ENCODE data around the gene OR51M1.
A peak's percentile ranks its signal among the peaks of the same experiment; 100 is the strongest.
"Not testable (repeated sequence)": the region's sequence is repeated elsewhere in the genome, so short reads cannot be mapped to it uniquely, and the experiment has no call there.

The OR51M1 gene

GRCh38 chr11:5383576-5383975 is at the start of gene OR51M1:
OR51M1 (plus strand) TSS chr11:5383812; CDS start chr11:5389399, 5,587 bp downstream.
- DNase-seq (ENCODE audit: low read depth) = no peak

GRCh38 chr11:5335170-5335569 is 48.4 kb upstream of the OR51M1 start:
- DNase-seq (ENCODE audit: low read depth) = no peak

GRCh38 chr11:5336331-5336730 is 47.3 kb upstream of the OR51M1 start:
- DNase-seq (ENCODE audit: low read depth) = no peak

- DNase-seq (ENCODE audit: low read depth) = not testable (repeated sequence)
Observed at GRCh38 chr11:5337253-5337652, 46.4 kb upstream of the OR51M1 start.

GRCh38 chr11:5339771-5340322 is 43.8 kb upstream of the OR51M1 start:
- no peak for DNase-seq (ENCODE audit: low read depth)

GRCh38 chr11:5343474-5344335 is 39.9 kb upstream of the OR51M1 start, which contains the start of gene OR51B5:
OR51B5 (minus strand) TSS chr11:5343524; CDS start chr11:5343524, 0 bp downstream.
- no peak for DNase-seq (ENCODE audit: low read depth)

GRCh38 chr11:5345831-5346230 is 37.8 kb upstream of the OR51M1 start:
- DNase-seq (ENCODE audit: low read depth) = no peak

- no peak for DNase-seq (ENCODE audit: low read depth)
Observed at GRCh38 chr11:5348551-5349194, 34.9 kb upstream of the OR51M1 start.

- DNase-seq (ENCODE audit: low read depth) = no peak
Observed at GRCh38 chr11:5349550-5349949, 34.1 kb upstream of the OR51M1 start.

GRCh38 chr11:5351208-5351607 is 32.4 kb upstream of the OR51M1 start, which contains the start of gene OR51B6:
OR51B6 (plus strand) TSS chr11:5351508; CDS start chr11:5351508, 0 bp downstream.
- DNase-seq (ENCODE audit: low read depth) = no peak

- DNase-seq (ENCODE audit: low read depth) = not testable (repeated sequence)
Observed at GRCh38 chr11:5356031-5356430, 27.6 kb upstream of the OR51M1 start.

- no peak for DNase-seq (ENCODE audit: low read depth)
Observed at GRCh38 chr11:5362017-5362625, 21.5 kb upstream of the OR51M1 start.

GRCh38 chr11:5363679-5364078 is 19.9 kb upstream of the OR51M1 start:
- DNase-seq (ENCODE audit: low read depth) = no peak

- DNase-seq (ENCODE audit: low read depth) = no peak
Observed at GRCh38 chr11:5364214-5364613, 19.4 kb upstream of the OR51M1 start.

- DNase-seq (ENCODE audit: low read depth) = not testable (repeated sequence)
Observed at GRCh38 chr11:5366365-5366764, 17.2 kb upstream of the OR51M1 start.

GRCh38 chr11:5366856-5367255 is 16.8 kb upstream of the OR51M1 start:
- DNase-seq (ENCODE audit: low read depth) = no peak

- no peak for DNase-seq (ENCODE audit: low read depth)
Observed at GRCh38 chr11:5367448-5368074, 16.1 kb upstream of the OR51M1 start.

GRCh38 chr11:5368502-5369043 is 15.0 kb upstream of the OR51M1 start:
- no peak for DNase-seq (ENCODE audit: low read depth)

GRCh38 chr11:5369789-5370188 is 13.8 kb upstream of the OR51M1 start:
- DNase-seq (ENCODE audit: low read depth) = no peak

GRCh38 chr11:5380740-5381342 is 2.8 kb upstream of the OR51M1 start:
- peak; percentile 25 for DNase-seq (ENCODE audit: low read depth)

GRCh38 chr11:5384335-5384734 is 723 bp downstream of the OR51M1 start:
- no peak for DNase-seq (ENCODE audit: low read depth)
